Upper lobe of right lung (tissue), 1 donor: Measurements from ENCODE around the gene PCGF1. TPM values are rescaled to one million over a fixed set of nuclear protein-coding genes. Genes with fewer than 3 reads are reported as not detected.

Source experiments
- ATAC-seq: fragments of 200-7000 bp; cut with Tn5 transposase; one replicate; pipeline ENCODE4 v1.9.1; 2020; ENCODE audit warnings: mild to moderate bottlenecking, moderate library complexity
- DNase-seq: peaks from one replicate; pipeline ENCODE4 v3.0.0-alpha.2; 2020
- H3K27ac ChIP-seq: fragments of 200-600 bp; one replicate; pipeline ENCODE4 v1.8.0; 2022
- H3K27me3 ChIP-seq: fragments of 200-600 bp; one replicate; pipeline ENCODE4 v1.8.0; 2022; ENCODE audit warnings: mild to moderate bottlenecking
- H3K36me3 ChIP-seq: fragments of 200-600 bp; one replicate; pipeline ENCODE4 v1.8.0; 2022
- H3K4me1 ChIP-seq: fragments of 200-600 bp; one replicate; pipeline ENCODE4 v1.8.0; 2022
- H3K4me3 ChIP-seq: fragments of 200-600 bp; one replicate; pipeline ENCODE4 v1.8.0; 2022; ENCODE audit warnings: mild to moderate bottlenecking
- H3K9me3 ChIP-seq: fragments of 200-600 bp; one replicate; pipeline ENCODE4 v1.8.0; 2022
- CTCF ChIP-seq: fragments of 200-600 bp; IDR thresholded peaks from one replicate; pipeline ENCODE4 v1.8.0; 2022; ENCODE audit warnings: antibody characterized with exemption
- intact Hi-C: fragments of 100-400 bp; cut with DNase I; formaldehyde crosslinking; loops from one replicate; pipeline ENCODE4 v1.11.0; 2022
- total RNA-seq: library from RNA; stranded (reverse); fragmentation: NEBNext Ultra II Directional; extraction: Animal tissue kit (Norgen Biotek cat#: 25700); gene quantifications from one replicate; pipeline ENCODE4 v1.2.1, GENCODE V29; 2021
- donor health status: DM: no; HTN: yes; CAD: no; lungs with severe emphysema.

Gene PCGF1
- total RNA-seq, 1 donor from 2014 or later: 30.1 TPM

DNA sequence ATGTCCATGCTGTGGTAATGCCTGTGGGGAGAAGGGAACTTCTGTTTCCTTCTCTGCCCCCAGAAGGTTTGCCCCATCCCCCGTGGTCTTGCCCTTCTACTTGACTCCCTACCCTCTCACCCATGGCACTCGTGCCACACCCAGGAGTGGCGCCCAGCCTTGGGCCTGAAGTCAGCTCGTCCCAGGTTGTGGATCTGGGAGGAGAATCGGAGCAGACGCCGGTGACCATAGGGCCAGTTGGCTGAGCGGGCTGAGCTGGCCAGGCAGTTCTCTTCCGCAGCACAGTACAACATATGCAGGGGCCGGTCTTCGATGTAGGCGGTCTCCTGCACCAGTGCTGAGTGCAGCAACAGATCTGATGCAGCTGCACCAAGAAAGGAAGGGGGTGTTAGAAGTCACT, 26.9 kb upstream of the PCGF1 start:
- TF ChIP-seq CTCF: no peak
- no peak for ATAC-seq
- H3K27me3 ChIP-seq: no peaks in the 10 kb centered on the region
- peaks cover 19% of the 10 kb centered on the region for H3K36me3 ChIP-seq
- H3K27ac ChIP-seq: no peak overlapping the region
- peaks cover 15% of the 10 kb centered on the region for H3K4me1 ChIP-seq
- H3K4me3 ChIP-seq: no peak overlapping the region
- intact Hi-C loops: no loop called here
- DNase-seq: peak; percentile 46
- no peaks in the 10 kb centered on the region for H3K9me3 ChIP-seq

- intact Hi-C loops: no loop called here
- no peak overlapping the region for H3K4me3 ChIP-seq
- no peak for TF ChIP-seq CTCF
- peaks cover 19% of the 10 kb centered on the region for H3K36me3 ChIP-seq
- no peak overlapping the region for H3K27ac ChIP-seq
- no peaks in the 10 kb centered on the region for H3K9me3 ChIP-seq
- ATAC-seq (no peak), DNase-seq (peak; percentile 28)
- peaks cover 20% of the 10 kb centered on the region for H3K4me1 ChIP-seq
- H3K27me3 ChIP-seq: no peaks in the 10 kb centered on the region
These were observed 26.0 kb upstream of the PCGF1 start for GRCh38 chr2:74533464-74533863.

DNA sequence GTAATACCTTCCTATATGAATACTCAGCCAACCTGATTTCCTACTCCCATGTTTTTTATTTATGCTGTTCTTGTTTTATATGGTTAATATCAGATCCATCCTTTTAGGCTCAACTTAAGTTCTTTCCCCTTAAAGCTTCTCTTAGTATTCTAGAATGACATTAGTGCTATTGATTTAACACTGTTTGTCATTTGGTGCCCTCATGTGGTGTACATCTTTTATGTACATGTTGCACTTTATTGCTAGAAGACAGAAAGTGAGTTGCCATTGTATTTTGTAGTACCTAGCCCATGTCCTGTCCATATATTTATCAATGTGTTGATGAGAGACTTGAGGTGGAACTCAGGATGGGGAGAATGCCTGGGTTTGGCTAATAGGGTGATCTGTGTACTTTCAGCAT, 24.7 kb upstream of the PCGF1 start:
- TF ChIP-seq CTCF: no peak
- Histone ChIP-seq H3K27ac (no peak overlapping the region), H3K4me1 (peaks cover 24% of the 10 kb centered on the region), H3K27me3 (no peaks in the 10 kb centered on the region), H3K4me3 (no peak overlapping the region), H3K36me3 (peaks cover 27% of the 10 kb centered on the region), H3K9me3 (no peaks in the 10 kb centered on the region)
- intact Hi-C loops: no loop called here
- no peak for DNase-seq
- ATAC-seq: no peak

- DNase-seq (no peak), ATAC-seq (no peak)
- Histone ChIP-seq H3K9me3 (no peaks in the 10 kb centered on the region), H3K36me3 (peaks cover 32% of the 10 kb centered on the region), H3K4me3 (no peak overlapping the region), H3K4me1 (peaks cover 24% of the 10 kb centered on the region), H3K27ac (no peak overlapping the region), H3K27me3 (no peaks in the 10 kb centered on the region)
- intact Hi-C loops: no loop called here
- TF ChIP-seq CTCF: no peak
These were observed 24.2 kb upstream of the PCGF1 start for GRCh38 chr2:74531666-74532065.

- peak; percentile 77 for DNase-seq
- Histone ChIP-seq H3K9me3 (no peaks in the 10 kb centered on the region), H3K36me3 (peaks cover 40% of the 10 kb centered on the region), H3K27ac (peak overlapping the region; percentile 95), H3K27me3 (no peaks in the 10 kb centered on the region), H3K4me1 (peaks cover 24% of the 10 kb centered on the region), H3K4me3 (peak overlapping the region; percentile 99)
- intact Hi-C loops: no loop called here
- peak; percentile 10 for ATAC-seq
- TF ChIP-seq CTCF: no peak
These were observed 23.0 kb upstream of the PCGF1 start for GRCh38 chr2:74530239-74531187.
